ENCODE results near the gene PROSER1.

- no peak for TF ChIP-seq CTCF (conservative IDR thresholded peaks at IDR 0.05)
- no peak for TF ChIP-seq EZH2 (IDR thresholded peaks at IDR 0.05; ENCODE audit: low read depth)
Measured at GRCh38 chr13:38967446-38967845, 70.4 kb downstream of the PROSER1 start.

Measured in PC-9 (cell line).